GM18499 (cell line): ENCODE results near the gene WNT1.

Experiments
- ATAC-seq: cut with Tn5 transposase; IDR thresholded peaks from one replicate; pipeline ENCODE4 v1.9.1; 2021; ENCODE audit warnings: moderate number of reproducible peaks; ENCODE audit not compliant: insufficient read depth, unreplicated experiment

Gene WNT1

GRCh38 chr12:48998497-48999353 lies 20.6 kb downstream of the WNT1 start:
- no peak for ATAC-seq

GRCh38 chr12:48999371-49000131 lies 21.4 kb downstream of the WNT1 start, which contains the start of gene DDN:
TSS of gene DDN (minus strand) at chr12:48999375. CDS start at chr12:48999287, 88 bp downstream.
- ATAC-seq, result no peak

- no peak for ATAC-seq
Measured at GRCh38 chr12:49000346-49000745, 22.2 kb downstream of the WNT1 start.

- ATAC-seq, result no peak
Measured at GRCh38 chr12:49008943-49009342, 30.8 kb downstream of the WNT1 start.

GRCh38 chr12:49010092-49010668 lies 32.1 kb downstream of the WNT1 start:
- ATAC-seq, result no peak

GRCh38 chr12:49012739-49013138 lies 34.6 kb downstream of the WNT1 start:
- no peak for ATAC-seq

- no peak for ATAC-seq
Measured at GRCh38 chr12:49013428-49013827, 35.3 kb downstream of the WNT1 start.

- no peak for ATAC-seq
Measured at GRCh38 chr12:49014547-49014946, 36.4 kb downstream of the WNT1 start.

GRCh38 chr12:49015196-49015595 lies 37.1 kb downstream of the WNT1 start:
- no peak for ATAC-seq

GRCh38 chr12:49017891-49018260 lies 39.8 kb downstream of the WNT1 start:
- no peak for ATAC-seq

GRCh38 chr12:49018261-49019119 lies 40.4 kb downstream of the WNT1 start, which contains the start of gene PRKAG1:
TSS of gene PRKAG1 (minus strand) at chr12:49018776. CDS start at chr12:49018740, 36 bp downstream.
- ATAC-seq, result peak; percentile 71

- peak; percentile 27 for ATAC-seq
Measured at GRCh38 chr12:49019120-49019430, 41.0 kb downstream of the WNT1 start.

- no peak for ATAC-seq
Measured at GRCh38 chr12:49019443-49020324, 41.6 kb downstream of the WNT1 start.

- ATAC-seq, result no peak
Measured at GRCh38 chr12:49020441-49020840, 42.3 kb downstream of the WNT1 start.

GRCh38 chr12:49021292-49021915 lies 43.3 kb downstream of the WNT1 start:
- no peak for ATAC-seq

GRCh38 chr12:49022558-49023178 lies 44.5 kb downstream of the WNT1 start:
- ATAC-seq, result no peak

GRCh38 chr12:49023812-49024211 lies 45.7 kb downstream of the WNT1 start:
- ATAC-seq, result no peak

- ATAC-seq, result no peak
Measured at GRCh38 chr12:49024543-49024942, 46.4 kb downstream of the WNT1 start.
